HCT116 (cell line): ENCODE results near the gene NIT2. TPM values are rescaled to one million over a fixed set of nuclear protein-coding genes. Genes with fewer than 3 reads are reported as not detected.

ENCODE experiments used
- ATAC-seq: fragments of 200-7000 bp; cut with Tn5 transposase; 2 replicates; pipeline ENCODE4 v1.9.1; 2020; ENCODE audit warnings: mild to moderate bottlenecking, moderate library complexity
- BruUV-seq: library from RNA; stranded (reverse); fragments of 400-500 nt; replicated peaks from 2 replicates; lab custom pipeline; 2021; lab: Mats Ljungman, UMichigan
- CTCF ChIA-PET: fragments of 300-600 bp; sonication (Branson Sonifier 250); formaldehyde crosslinking; loops from one replicate; lab custom pipeline; 2021; ENCODE audit warnings: antibody characterized with exemption; lab: Charles Lee
- POLR2A ChIA-PET: fragments of 300-600, 350-600 bp; sonication (Branson Sonifier 250); formaldehyde crosslinking; loops from one replicate; lab custom pipeline; 2021; ENCODE audit warnings: antibody characterized with exemption; lab: Charles Lee
- RAD21 ChIA-PET, 2 experiments: fragments of 300-600 bp; sonication (Branson Sonifier 250); formaldehyde crosslinking; loops; one replicate each; lab custom pipeline; 2023; ENCODE audit warnings: low total read pairs in 2 of 2; ENCODE audit not compliant: uncharacterized antibody in 2 of 2, unreplicated experiment in 2 of 2, low non-redundant PET in 1 of 2; lab: Charles Lee
- DNase-seq: peaks from one replicate; pipeline ENCODE4 v3.0.0-alpha.2; 2010; ENCODE audit warnings: low read depth, low spot score
- H2AFZ ChIP-seq: fragments of 200-600 bp; shearing (Covaris generic), sonication (generic); 2 replicates; pipeline ENCODE4 v1.6.1; 2017; ENCODE audit warnings: low read depth, mixed run types, mixed read lengths, antibody characterized with exemption, low read length; ENCODE audit not compliant: poor library complexity, severe bottlenecking
- H3K27ac ChIP-seq: 2 replicates; pipeline ENCODE4 v1.5.1; 2012; ENCODE audit warnings: low read depth, low read length
- H3K27me3 ChIP-seq: fragments of 200-600 bp; sonication (generic); 2 replicates; pipeline ENCODE4 v1.6.1; 2016; ENCODE audit warnings: mixed run types, low read length, mixed read lengths; ENCODE audit not compliant: insufficient read depth
- H3K36me3 ChIP-seq, 2 experiments: fragments of 200-500 bp in 1 of 2; fragments of 200-600 bp in 1 of 2; sonication (Bioruptor generic) in 1 of 2; sonication (generic) in 1 of 2; 2 replicates each; pipeline versions ENCODE4 v1.5.1 to v1.6.1; 2014 to 2016; ENCODE audit warnings: low read length in 2 of 2, inconsistent platforms in 1 of 2, mixed read lengths in 1 of 2, mixed run types in 1 of 2; ENCODE audit not compliant: insufficient read depth in 2 of 2, control insufficient read depth in 1 of 2
- H3K4me1 ChIP-seq, 2 experiments: fragments of 200-600 bp in 1 of 2; sonication (generic) in 1 of 2; 2 replicates each; pipeline versions ENCODE4 v1.5.1 to v1.6.1; 2012 to 2017; ENCODE audit warnings: low read length in 2 of 2, inconsistent platforms in 1 of 2, mild to moderate bottlenecking in 1 of 2, mixed read lengths in 1 of 2, mixed run types in 1 of 2, moderate library complexity in 1 of 2; ENCODE audit not compliant: insufficient read depth in 2 of 2, control insufficient read depth in 1 of 2
- H3K4me2 ChIP-seq: fragments of 200-600 bp; sonication (generic); 2 replicates; pipeline ENCODE4 v1.6.1; 2017; ENCODE audit warnings: mixed run types, low read length, mixed read lengths
- H3K4me3 ChIP-seq, 2 experiments: fragments of 200-600 bp in 1 of 2; sonication (generic) in 1 of 2; replicated peaks in 1 of 2; 2 replicates each; pipeline ENCODE4 v1.5.1; 2011 to 2016; ENCODE audit warnings: low read length in 2 of 2, control low read depth in 1 of 2, low read depth in 1 of 2, mild to moderate bottlenecking in 1 of 2, mixed read lengths in 1 of 2, mixed run types in 1 of 2
- H3K79me2 ChIP-seq: fragments of 200-600 bp; sonication (generic); 2 replicates; pipeline ENCODE4 v1.6.1; 2017; ENCODE audit warnings: mild to moderate bottlenecking, mixed run types, low read length, moderate library complexity, mixed read lengths; ENCODE audit not compliant: insufficient read depth
- H3K9ac ChIP-seq: fragments of 200-600 bp; sonication (generic); 2 replicates; pipeline ENCODE4 v1.6.1; 2016; ENCODE audit warnings: low read length, mixed read lengths
- H3K9me2 ChIP-seq: fragments of 200-600 bp; sonication (generic), shearing (Covaris generic); 2 replicates; pipeline ENCODE4 v1.6.1; 2017; ENCODE audit warnings: mixed run types, mild to moderate bottlenecking, moderate library complexity; ENCODE audit not compliant: insufficient read depth
- H3K9me3 ChIP-seq, 2 experiments: fragments of 200-500 bp in 1 of 2; fragments of 200-600 bp in 1 of 2; sonication (Bioruptor generic) in 1 of 2; sonication (generic) in 1 of 2; 2 replicates each; pipeline ENCODE4 v1.6.1; 2014 to 2017; ENCODE audit warnings: low read length in 2 of 2, mixed read lengths in 2 of 2, inconsistent platforms in 1 of 2, low read depth in 1 of 2, mild to moderate bottlenecking in 1 of 2, mixed run types in 1 of 2, moderate library complexity in 1 of 2; ENCODE audit not compliant: control insufficient read depth in 1 of 2, insufficient read depth in 1 of 2
- H4K20me1 ChIP-seq: fragments of 200-600 bp; sonication (generic), shearing (Covaris generic); 2 replicates; pipeline ENCODE4 v1.6.1; 2017; ENCODE audit warnings: mixed run types, mild to moderate bottlenecking, moderate library complexity; ENCODE audit not compliant: insufficient read depth
- ATF3 ChIP-seq: IDR thresholded peaks from 2 replicates; pipeline ENCODE4 v1.6.1; 2012
- CEBPB ChIP-seq: IDR thresholded peaks from 2 replicates; pipeline ENCODE4 v1.6.1; 2012; ENCODE audit warnings: low read depth
- EGR1 ChIP-seq: IDR thresholded peaks from 2 replicates; pipeline ENCODE4 v1.6.1; 2012; ENCODE audit warnings: low read depth
- ELF1 ChIP-seq: IDR thresholded peaks from 2 replicates; pipeline ENCODE4 v1.6.1; 2012; ENCODE audit warnings: low read depth, borderline replicate concordance
- EZH2 ChIP-seq: fragments of 200-600 bp; sonication (generic); IDR thresholded peaks from 2 replicates; pipeline ENCODE4 v1.6.1; 2017; ENCODE audit warnings: antibody characterized with exemption, mixed run types
- EZH2phosphoT487 ChIP-seq: fragments of 200-600 bp; IDR thresholded peaks from 2 replicates; pipeline ENCODE4 v1.6.1; 2018; ENCODE audit warnings: antibody characterized with exemption, borderline replicate concordance
- JUND ChIP-seq: IDR thresholded peaks from 2 replicates; pipeline ENCODE4 v1.6.1; 2012
- MAX ChIP-seq: IDR thresholded peaks from 2 replicates; pipeline ENCODE4 v1.6.1; 2012
- POLR2A ChIP-seq: IDR thresholded peaks from 2 replicates; pipeline ENCODE4 v1.7.0; 2011; ENCODE audit warnings: borderline replicate concordance; ENCODE audit not compliant: insufficient read depth, insufficient read length; ENCODE audit errors: extremely low read depth
- POLR2AphosphoS5 ChIP-seq: IDR thresholded peaks from 2 replicates; pipeline ENCODE4 v1.6.1; 2011; ENCODE audit warnings: mild to moderate bottlenecking, low read depth, low read length, moderate library complexity
- RAD21 ChIP-seq: IDR thresholded peaks from 2 replicates; pipeline ENCODE4 v1.6.1; 2012; ENCODE audit warnings: low read depth, mild to moderate bottlenecking
- REST ChIP-seq: IDR thresholded peaks from 2 replicates; pipeline ENCODE4 v1.6.1; 2012; ENCODE audit warnings: low read depth
- SIN3A ChIP-seq: IDR thresholded peaks from 2 replicates; pipeline ENCODE4 v1.6.1; 2012; ENCODE audit warnings: low read depth
- YY1 ChIP-seq: IDR thresholded peaks from 2 replicates; pipeline ENCODE4 v1.6.1; 2011; ENCODE audit warnings: low read length, low read depth, moderate library complexity, mild to moderate bottlenecking; ENCODE audit not compliant: insufficient replicate concordance; ENCODE audit errors: extremely low read depth
- ZFX ChIP-seq: fragments of 450-650 bp; IDR thresholded peaks from 2 replicates; pipeline ENCODE4 v1.6.1; 2017
- intact Hi-C: fragments of 100-400 bp; cut with micrococcal nuclease; formaldehyde crosslinking; loops from 2 replicates; pipeline ENCODE4 v1.10.0; 2022
- total RNA-seq: library from RNA; stranded (reverse); gene quantifications from one replicate; pipeline ENCODE4 v1.2.1, GENCODE V29; 2021; ENCODE audit not compliant: unreplicated experiment

NIT2 gene
- total RNA-seq, 1 experiment from 2014 or later = 44.7 TPM

GRCh38 chr3:100360757-100361496 is 26.4 kb downstream of the NIT2 start:
- no peak for DNase-seq
- RAD21 ChIA-PET = no interaction called here
- no peaks in the 10 kb centered on the region for H3K4me1 ChIP-seq
- H3K4me2 ChIP-seq = no peak overlapping the region
- H3K9me2 ChIP-seq = no peaks in the 10 kb centered on the region
- H3K27me3 ChIP-seq = no peaks in the 10 kb centered on the region
- BruUV-seq = no TSS peak
- H3K79me2 ChIP-seq = no peaks in the 10 kb centered on the region
- ATAC-seq = no peak
- H2AFZ ChIP-seq = no peak overlapping the region
- H3K36me3 ChIP-seq = peaks cover 6 to 32% of the 10 kb centered on the region in 2 experiments; a peak in 2 of 4 replicates
- no peaks in the 10 kb centered on the region for H3K9me3 ChIP-seq
- intact Hi-C loops = no loop called here
- no peak overlapping the region for H3K9ac ChIP-seq
- no peaks in the 10 kb centered on the region for H4K20me1 ChIP-seq
- H3K27ac ChIP-seq = no peak overlapping the region
- TF ChIP-seq CEBPB (no peak), POLR2A (no peak), POLR2AphosphoS5 (no peak)
- no peak overlapping the region for H3K4me3 ChIP-seq
- POLR2A ChIA-PET = no interaction called here
- CTCF ChIA-PET = no interaction called here

GRCh38 chr3:100361897-100362296 is 27.3 kb downstream of the NIT2 start:
- ChIA-PET CTCF (no interaction called here), POLR2A (no interaction called here)
- no TSS peak for BruUV-seq

More at GRCh38 chr3:100361897-100362296, 27.3 kb downstream of the NIT2 start:
- H3K9ac ChIP-seq = no peak overlapping the region
- no peaks in the 10 kb centered on the region for H4K20me1 ChIP-seq
- H3K9me2 ChIP-seq = no peaks in the 10 kb centered on the region
- H3K36me3 ChIP-seq = peaks cover 7 to 38% of the 10 kb centered on the region in 2 experiments; a peak in 2 of 4 replicates
- no peak overlapping the region for H3K4me3 ChIP-seq
- DNase-seq = no peak
- ATAC-seq = no peak
- H3K79me2 ChIP-seq = no peaks in the 10 kb centered on the region
- H3K4me2 ChIP-seq = no peak overlapping the region
- RAD21 ChIA-PET = no interaction called here
- no peak overlapping the region for H2AFZ ChIP-seq
- TF ChIP-seq YY1 = no peak
- TF ChIP-seq EZH2phosphoT487 = no peak
- TF ChIP-seq SIN3A = no peak
- TF ChIP-seq ATF3 = no peak
- TF ChIP-seq RAD21 = no peak
- TF ChIP-seq EZH2 = no peak
- TF ChIP-seq ELF1 = no peak
- no peak for TF ChIP-seq EGR1
- TF ChIP-seq REST = no peak
- TF ChIP-seq ZFX = no peak
- no peak for TF ChIP-seq MAX
- TF ChIP-seq JUND = no peak
- TF ChIP-seq CEBPB = no peak
- no peaks in the 10 kb centered on the region for H3K27me3 ChIP-seq
- no peaks in the 10 kb centered on the region for H3K4me1 ChIP-seq
- no peak overlapping the region for H3K27ac ChIP-seq
- H3K9me3 ChIP-seq = no peaks in the 10 kb centered on the region
- intact Hi-C loops = no loop called here
